HUES48 (cell line): Measurements from ENCODE around the gene RREB1.

Source experiments
- H3K27ac ChIP-seq: one replicate; pipeline ENCODE4 v1.7.0; 2013; ENCODE audit warnings: low read depth, low read length, inconsistent platforms
- H3K27me3 ChIP-seq: 2 replicates; pipeline ENCODE4 v1.6.1; 2013; ENCODE audit warnings: mild to moderate bottlenecking, low read length; ENCODE audit not compliant: control insufficient read depth, insufficient read depth
- H3K36me3 ChIP-seq: 2 replicates; pipeline ENCODE4 v1.6.1; 2013; ENCODE audit warnings: low read length; ENCODE audit not compliant: control insufficient read depth, insufficient read depth
- H3K4me1 ChIP-seq: 2 replicates; pipeline ENCODE4 v1.6.1; 2013; ENCODE audit warnings: mild to moderate bottlenecking, low read length; ENCODE audit not compliant: control insufficient read depth, insufficient read depth
- H3K4me3 ChIP-seq: 2 replicates; pipeline ENCODE4 v1.5.1; 2013; ENCODE audit warnings: mild to moderate bottlenecking, low read depth, low read length
- H3K9ac ChIP-seq: 2 replicates; pipeline ENCODE4 v1.6.1; 2013; ENCODE audit warnings: mild to moderate bottlenecking, low read depth, low read length, moderate library complexity
- H3K9me3 ChIP-seq: 2 replicates; pipeline ENCODE4 v1.6.1; 2013; ENCODE audit warnings: low read length; ENCODE audit not compliant: control insufficient read depth, insufficient read depth

The RREB1 gene

DNA sequence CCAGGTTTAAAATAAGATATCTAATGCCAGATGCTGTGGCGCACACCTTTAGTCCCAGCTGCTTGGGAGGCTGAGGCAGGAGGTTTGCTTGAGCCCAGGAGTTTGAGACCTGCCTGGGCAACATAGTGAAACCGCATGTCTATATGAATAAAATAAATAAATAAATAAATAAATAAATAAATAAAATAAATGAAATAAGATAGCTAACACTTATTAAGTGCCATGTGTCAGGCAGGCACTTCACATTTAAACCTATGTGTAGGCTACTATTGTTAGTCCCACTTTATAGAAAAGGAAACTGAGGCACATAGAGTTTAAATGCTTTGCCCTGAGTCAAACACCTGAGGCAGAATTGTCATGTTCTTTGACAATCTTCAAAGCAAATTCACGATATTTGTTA, 32.9 kb upstream of the RREB1 start:
- Histone ChIP-seq H3K36me3 (no peaks in the 10 kb centered on the region), H3K9ac (no peak overlapping the region), H3K27me3 (no peaks in the 10 kb centered on the region), H3K4me1 (no peaks in the 10 kb centered on the region), H3K4me3 (no peak overlapping the region), H3K27ac (no peak overlapping the region), H3K9me3 (no peaks in the 10 kb centered on the region)

- Histone ChIP-seq H3K9ac (no peak overlapping the region), H3K27me3 (no peaks in the 10 kb centered on the region), H3K4me1 (no peaks in the 10 kb centered on the region), H3K36me3 (no peaks in the 10 kb centered on the region), H3K27ac (no peak overlapping the region), H3K4me3 (no peak overlapping the region), H3K9me3 (no peaks in the 10 kb centered on the region)
Observed at GRCh38 chr6:7075341-7076000, 32.3 kb upstream of the RREB1 start.

GRCh38 chr6:7077856-7078255, 29.9 kb upstream of the RREB1 start:
- H3K36me3 ChIP-seq: no peaks in the 10 kb centered on the region
- no peak overlapping the region for H3K9ac ChIP-seq
- no peaks in the 10 kb centered on the region for H3K27me3 ChIP-seq
- no peak overlapping the region for H3K4me3 ChIP-seq
- no peaks in the 10 kb centered on the region for H3K4me1 ChIP-seq
- H3K27ac ChIP-seq: no peak overlapping the region
- no peaks in the 10 kb centered on the region for H3K9me3 ChIP-seq

DNA sequence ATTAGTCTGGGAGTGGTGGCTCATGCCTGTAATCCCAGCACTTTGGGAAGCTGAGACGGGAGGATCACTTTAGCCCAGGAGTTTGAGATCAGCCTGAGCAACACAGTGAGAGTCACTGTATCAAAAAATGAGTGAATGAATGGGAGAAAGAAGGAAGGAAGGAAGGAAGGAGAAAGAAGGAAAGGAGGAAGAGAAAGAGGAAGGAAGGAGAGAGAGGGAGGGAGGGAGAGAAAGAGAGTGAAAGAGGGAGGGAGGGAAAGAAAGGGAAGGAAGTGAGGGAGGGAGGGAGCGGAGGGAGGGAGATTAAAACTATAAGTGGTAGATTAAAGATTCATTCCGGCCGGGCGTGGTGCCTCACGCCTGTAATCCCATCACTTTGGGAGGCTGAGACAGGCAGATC, 28.9 kb upstream of the RREB1 start:
- no peak overlapping the region for H3K9ac ChIP-seq
- no peaks in the 10 kb centered on the region for H3K36me3 ChIP-seq
- no peaks in the 10 kb centered on the region for H3K27me3 ChIP-seq
- no peaks in the 10 kb centered on the region for H3K9me3 ChIP-seq
- H3K4me3 ChIP-seq: no peak overlapping the region
- H3K27ac ChIP-seq: no peak overlapping the region
- no peaks in the 10 kb centered on the region for H3K4me1 ChIP-seq

GRCh38 chr6:7080311-7080710, 27.4 kb upstream of the RREB1 start:
- Histone ChIP-seq H3K36me3 (no peaks in the 10 kb centered on the region), H3K27ac (no peak overlapping the region), H3K4me3 (no peak overlapping the region), H3K4me1 (0 out of 2 replicates have a peak, but pooled peaks cover 3% of the 10 kb centered on the region), H3K9ac (no peak overlapping the region), H3K27me3 (no peaks in the 10 kb centered on the region), H3K9me3 (no peaks in the 10 kb centered on the region)

DNA sequence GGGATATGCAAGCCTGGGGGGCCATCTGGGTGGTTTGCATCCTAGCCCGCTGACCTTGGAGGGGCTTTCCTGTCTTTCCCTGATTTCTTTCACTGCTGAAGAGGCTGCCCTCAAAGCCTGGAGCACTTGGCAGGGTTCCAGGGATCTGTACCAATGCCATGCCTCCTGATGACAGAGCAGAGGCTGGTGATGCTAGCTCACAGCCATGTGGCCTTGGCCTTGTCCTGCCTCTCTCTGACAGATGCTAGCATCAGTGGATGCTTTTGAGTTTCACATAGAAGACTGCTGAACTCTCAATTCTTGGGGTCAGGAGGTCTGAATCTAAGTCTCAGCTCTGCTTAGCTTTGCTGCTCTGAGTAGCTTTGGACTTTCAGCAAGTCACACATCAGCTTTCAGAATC, 21.9 kb upstream of the RREB1 start:
- H3K9me3 ChIP-seq: no peaks in the 10 kb centered on the region
- H3K9ac ChIP-seq: no peak overlapping the region
- no peak overlapping the region for H3K27ac ChIP-seq
- no peak overlapping the region for H3K4me3 ChIP-seq
- H3K27me3 ChIP-seq: peaks cover 21% of the 10 kb centered on the region
- no peaks in the 10 kb centered on the region for H3K36me3 ChIP-seq
- H3K4me1 ChIP-seq: peaks cover 27% of the 10 kb centered on the region

- H3K27me3 ChIP-seq: peaks cover 21% of the 10 kb centered on the region
- no peaks in the 10 kb centered on the region for H3K9me3 ChIP-seq
- H3K4me3 ChIP-seq: peak overlapping the region; percentile 15
- H3K27ac ChIP-seq: peak overlapping the region; percentile 82
- H3K4me1 ChIP-seq: peaks cover 27% of the 10 kb centered on the region
- H3K9ac ChIP-seq: no peak overlapping the region
- H3K36me3 ChIP-seq: no peaks in the 10 kb centered on the region
Observed at GRCh38 chr6:7086488-7086887, 21.3 kb upstream of the RREB1 start.

GRCh38 chr6:7087066-7087465, 20.7 kb upstream of the RREB1 start:
- Histone ChIP-seq H3K4me3 (peak overlapping the region; percentile 15; the same call in 1 of the 2 replicates), H3K27me3 (peaks cover 21% of the 10 kb centered on the region), H3K9ac (no peak overlapping the region), H3K9me3 (no peaks in the 10 kb centered on the region), H3K27ac (peak overlapping the region; percentile 82), H3K4me1 (peaks cover 27% of the 10 kb centered on the region), H3K36me3 (no peaks in the 10 kb centered on the region)

DNA sequence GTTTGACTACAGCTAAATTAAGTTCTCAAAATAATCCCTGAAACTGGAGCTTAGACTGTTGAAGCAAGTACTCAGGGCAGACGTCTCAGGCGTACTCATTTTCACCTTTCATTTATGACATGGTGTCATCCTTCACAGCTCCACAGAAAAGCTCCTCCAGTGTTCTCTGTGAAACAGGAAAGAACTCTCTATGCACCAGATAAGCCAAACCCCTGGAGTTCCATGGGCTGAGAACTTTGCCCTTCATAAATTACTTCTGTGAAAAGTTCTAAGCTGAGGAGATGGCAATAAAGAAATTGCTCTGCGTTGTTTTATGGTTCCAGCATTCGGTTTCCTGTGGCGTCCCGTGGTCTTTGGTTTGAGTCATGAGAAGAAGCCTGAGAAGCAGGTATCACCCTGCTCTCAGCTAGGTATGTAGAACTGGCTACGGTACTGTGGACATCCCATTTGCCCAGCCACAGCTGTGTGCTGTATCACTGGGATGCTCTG, 20.2 kb upstream of the RREB1 start:
- Histone ChIP-seq H3K36me3 (no peaks in the 10 kb centered on the region), H3K4me3 (peak overlapping the region; percentile 15; the same call in 1 of the 2 replicates), H3K4me1 (peaks cover 27% of the 10 kb centered on the region), H3K27me3 (peaks cover 21% of the 10 kb centered on the region), H3K9me3 (no peaks in the 10 kb centered on the region), H3K27ac (peak overlapping the region; percentile 82), H3K9ac (no peak overlapping the region)

DNA sequence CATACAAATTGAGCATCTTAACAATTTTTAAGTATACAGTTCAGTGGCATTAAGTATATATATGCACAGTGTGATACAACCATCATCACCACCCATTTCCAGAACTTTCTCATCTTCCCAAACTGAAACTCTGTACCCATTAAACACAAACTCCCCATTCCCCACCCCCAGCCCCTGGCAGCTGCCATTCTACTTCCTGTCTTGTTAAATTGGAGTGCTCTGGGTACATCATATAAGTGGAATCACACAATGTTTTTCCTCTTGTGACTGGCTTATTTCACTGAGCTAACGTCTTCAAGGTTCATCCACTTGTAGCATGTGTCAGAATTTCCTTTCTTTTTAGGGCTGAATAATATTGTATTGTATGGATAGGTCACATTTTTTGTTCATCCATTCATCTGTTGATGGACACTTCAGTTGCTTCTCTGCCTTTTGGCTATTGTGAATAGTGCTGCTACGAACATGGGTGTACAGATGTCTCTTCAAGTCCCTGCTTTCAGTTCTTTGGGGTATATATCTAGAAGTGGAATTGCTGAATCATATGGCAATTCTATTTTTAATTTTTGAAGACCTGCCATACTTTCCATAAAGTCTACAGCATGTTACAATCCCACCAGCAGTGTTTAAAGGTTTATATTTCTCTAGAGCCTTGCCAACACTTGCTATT, 19.6 kb upstream of the RREB1 start:
- H3K4me3 ChIP-seq: no peak overlapping the region
- H3K4me1 ChIP-seq: peaks cover 27% of the 10 kb centered on the region
- peaks cover 21% of the 10 kb centered on the region for H3K27me3 ChIP-seq
- H3K27ac ChIP-seq: no peak overlapping the region
- no peaks in the 10 kb centered on the region for H3K36me3 ChIP-seq
- no peaks in the 10 kb centered on the region for H3K9me3 ChIP-seq
- no peak overlapping the region for H3K9ac ChIP-seq

DNA sequence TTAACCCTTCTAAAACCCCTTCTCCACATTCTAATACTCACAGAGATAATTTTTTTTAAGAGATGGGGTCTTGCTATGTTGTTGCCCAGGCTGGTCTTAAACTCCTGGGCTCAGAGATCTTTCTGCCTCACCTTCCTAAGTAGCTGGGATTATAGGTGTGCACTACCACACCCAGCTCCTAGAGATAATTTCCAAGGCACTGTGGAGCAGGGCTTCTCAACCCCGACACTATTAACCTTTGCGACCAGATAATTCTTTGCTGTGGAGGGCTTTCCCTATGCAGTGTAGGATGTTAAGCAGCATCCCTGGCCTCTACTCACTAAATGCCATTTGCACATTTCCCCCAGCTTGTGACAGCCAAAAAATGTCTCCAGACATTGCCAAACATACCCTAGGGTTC, 8.8 kb upstream of the RREB1 start:
- no peak overlapping the region for H3K27ac ChIP-seq
- H3K9me3 ChIP-seq: no peaks in the 10 kb centered on the region
- H3K27me3 ChIP-seq: no peaks in the 10 kb centered on the region
- no peak overlapping the region for H3K9ac ChIP-seq
- H3K36me3 ChIP-seq: no peaks in the 10 kb centered on the region
- no peak overlapping the region for H3K4me3 ChIP-seq
- peaks cover 5% of the 10 kb centered on the region for H3K4me1 ChIP-seq
